Fibroblast of pulmonary artery (primary cell): ENCODE data around the gene PELI2.
A peak's percentile ranks its signal among the peaks of the same experiment; 100 is the strongest.

Source experiments
- DNase-seq: peaks from one replicate; pipeline ENCODE4 v3.0.0-alpha.2; 2010; ENCODE audit warnings: low read depth
- H3K4me3 ChIP-seq: replicated peaks from 2 replicates; pipeline ENCODE4 v1.5.1; 2011; ENCODE audit warnings: low read depth, mild to moderate bottlenecking, control low read depth, low read length, moderate library complexity
- CTCF ChIP-seq: IDR thresholded peaks from 2 replicates; pipeline ENCODE4 v1.5.1; 2011; ENCODE audit warnings: mild to moderate bottlenecking, control low read depth, low read length, inconsistent platforms; ENCODE audit errors: missing control alignments

PELI2 gene

DNA sequence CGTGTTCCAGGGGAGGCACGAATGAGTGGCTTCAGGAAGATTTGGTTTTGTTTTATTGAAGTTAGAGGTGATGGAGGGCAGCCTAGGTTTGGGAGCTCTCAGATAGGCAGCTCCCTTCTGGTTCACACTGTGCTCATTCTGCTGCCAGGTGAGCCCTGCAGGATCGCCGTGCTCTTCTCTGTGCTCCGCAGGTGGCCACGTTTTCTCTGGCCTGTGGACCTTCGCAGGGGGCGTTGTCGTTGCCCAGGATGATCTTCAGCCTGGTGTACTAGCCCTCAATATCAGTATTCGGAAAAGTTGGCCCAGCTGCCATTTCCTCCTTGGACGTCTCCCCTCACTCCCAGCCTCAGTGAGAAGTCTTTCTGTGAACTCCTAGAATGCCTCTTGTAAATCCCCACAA lies 69.5 kb downstream of the PELI2 start:
- no peak for DNase-seq
- TF ChIP-seq CTCF, result no peak
- H3K4me3 ChIP-seq, result no peak overlapping the region

DNA sequence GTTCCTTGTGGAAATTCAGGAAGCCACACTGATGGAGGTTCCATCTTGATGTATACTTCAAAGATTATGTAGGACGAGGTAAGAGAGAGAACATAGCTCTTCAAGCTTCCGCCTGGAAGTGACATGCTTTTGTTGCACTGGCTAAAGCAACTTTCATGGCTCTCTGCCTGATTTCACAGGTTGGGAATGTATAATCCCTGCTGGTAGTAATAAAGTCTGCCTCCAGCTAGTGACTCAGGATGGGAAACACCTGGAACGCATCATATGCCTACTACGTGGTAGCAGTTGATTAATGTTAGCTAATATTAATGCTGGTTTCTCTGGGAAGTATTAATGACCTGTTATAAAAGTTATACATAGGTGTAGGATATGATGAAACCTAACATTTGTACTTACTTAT lies 71.1 kb downstream of the PELI2 start:
- no peak for TF ChIP-seq CTCF
- DNase-seq, result peak; percentile 78
- no peak overlapping the region for H3K4me3 ChIP-seq

- TF ChIP-seq CTCF, result no peak
- H3K4me3 ChIP-seq, result no peak overlapping the region
These were observed 75.1 kb downstream of the PELI2 start for GRCh38 chr14:56193347-56193746.

GRCh38 chr14:56194042-56194441 lies 75.8 kb downstream of the PELI2 start:
- no peak for TF ChIP-seq CTCF
- no peak overlapping the region for H3K4me3 ChIP-seq
- DNase-seq, result no peak

More at GRCh38 chr14:56193347-56193746, 75.1 kb downstream of the PELI2 start:
- DNase-seq, result no peak

DNA sequence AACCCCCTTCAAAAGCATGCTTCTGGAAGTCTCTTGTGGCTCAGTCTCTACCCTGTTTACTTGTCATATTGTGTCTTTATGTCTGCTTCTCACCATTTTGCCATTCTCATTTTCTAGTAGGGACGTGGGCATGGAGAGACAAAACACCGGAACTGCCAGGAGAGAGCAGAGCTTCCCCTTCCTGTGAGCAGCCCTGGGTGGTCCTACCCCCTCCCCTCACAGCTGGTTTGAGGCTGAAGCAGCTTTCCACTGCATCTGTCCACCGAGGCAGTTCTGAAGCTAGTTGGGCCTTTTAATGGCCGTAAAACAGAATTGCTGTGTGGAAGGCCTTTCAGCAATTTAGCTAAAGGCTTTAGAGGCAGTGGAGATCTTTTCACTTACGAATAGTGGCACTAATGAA lies 77.0 kb downstream of the PELI2 start:
- H3K4me3 ChIP-seq, result no peak overlapping the region
- no peak for TF ChIP-seq CTCF

GRCh38 chr14:56195704-56196103 lies 77.5 kb downstream of the PELI2 start:
- no peak for DNase-seq
- H3K4me3 ChIP-seq, result no peak overlapping the region
- no peak for TF ChIP-seq CTCF

More for the DNA sequence above, 77.0 kb downstream of the PELI2 start:
- no peak for DNase-seq

GRCh38 chr14:56196274-56196673 lies 78.1 kb downstream of the PELI2 start:
- no peak for TF ChIP-seq CTCF
- peak; percentile 68 for DNase-seq
- no peak overlapping the region for H3K4me3 ChIP-seq
